T-helper 1 cell treated with Interleukin-12 subunit alpha and Interleukin-12 subunit beta and Interleukin-4 antibody, amounts not matched to agents 30 ng/mL and 1 ng/mL, for 36 hours (primary cell): ENCODE results near the gene CPLANE1. TPM values are rescaled to one million over a fixed set of nuclear protein-coding genes. Genes with fewer than 3 reads are reported as not detected.

ENCODE experiments used
- intact Hi-C: fragments of 100-400 bp; cut with micrococcal nuclease; formaldehyde crosslinking; loops from one replicate; pipeline ENCODE4 v1.15.1; 2024
- total RNA-seq: library from RNA; stranded (reverse); gene quantifications from 2 replicates; pipeline ENCODE4 v1.2.3, GENCODE V29; 2022

Gene CPLANE1
- total RNA-seq, 1 donor from 2014 or later: 12.7 TPM

DNA sequence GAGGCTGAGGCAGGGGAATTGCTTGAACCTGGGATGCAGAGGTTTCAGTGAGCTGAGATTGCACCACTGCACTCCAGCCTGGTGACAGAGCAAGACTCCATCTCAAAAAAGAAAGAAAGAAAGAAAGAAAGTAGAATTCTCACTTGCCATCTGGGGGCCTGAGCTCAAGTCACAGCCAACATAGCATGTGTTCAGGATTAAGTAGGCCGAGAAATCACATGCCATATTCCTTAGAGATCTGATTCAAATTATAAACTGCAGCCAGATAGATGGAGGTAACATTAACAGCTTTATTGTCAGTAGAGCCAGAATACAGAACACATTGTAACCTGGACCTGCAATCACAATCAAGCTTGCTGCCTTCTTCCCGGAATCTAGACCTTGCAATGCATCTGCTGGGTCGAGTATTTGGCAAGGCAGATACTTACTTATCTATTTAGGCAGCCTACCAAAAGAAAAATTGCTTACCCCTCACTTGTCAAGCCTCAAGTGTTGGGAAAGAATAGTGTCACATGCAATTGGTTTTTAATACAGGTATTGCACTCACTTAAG is 173.7 kb downstream of the CPLANE1 start:
- intact Hi-C loops: no loop called here

GRCh38 chr5:37071901-37072581 is 177.1 kb downstream of the CPLANE1 start:
- intact Hi-C loops: no loop called here

- intact Hi-C loops: no loop called here
These were observed 177.7 kb downstream of the CPLANE1 start for GRCh38 chr5:37071487-37071886.

DNA sequence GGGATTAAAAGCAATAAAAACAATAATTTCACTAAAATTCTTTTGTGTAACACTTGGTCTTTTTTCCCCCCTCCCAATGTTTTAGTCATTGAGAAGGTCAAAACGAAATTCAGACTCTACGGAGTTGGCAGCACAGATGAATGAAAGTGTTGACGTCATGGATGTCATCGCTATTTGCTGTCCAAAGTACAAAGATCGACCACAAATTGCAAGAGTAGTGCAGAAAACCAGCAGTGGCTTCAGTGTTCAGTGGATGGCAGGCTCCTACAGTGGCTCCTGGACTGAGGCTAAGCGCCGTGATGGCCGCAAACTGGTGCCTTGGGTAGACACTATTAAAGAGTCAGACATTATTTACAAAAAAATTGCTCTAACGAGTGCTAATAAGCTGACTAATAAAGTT is 184.7 kb downstream of the CPLANE1 start:
- intact Hi-C loops: no loop called here

- intact Hi-C loops: no loop called here
These were observed 185.4 kb downstream of the CPLANE1 start for GRCh38 chr5:37063739-37064138.

- intact Hi-C loops: no loop called here
These were observed 189.1 kb downstream of the CPLANE1 start for GRCh38 chr5:37060030-37060429.

DNA sequence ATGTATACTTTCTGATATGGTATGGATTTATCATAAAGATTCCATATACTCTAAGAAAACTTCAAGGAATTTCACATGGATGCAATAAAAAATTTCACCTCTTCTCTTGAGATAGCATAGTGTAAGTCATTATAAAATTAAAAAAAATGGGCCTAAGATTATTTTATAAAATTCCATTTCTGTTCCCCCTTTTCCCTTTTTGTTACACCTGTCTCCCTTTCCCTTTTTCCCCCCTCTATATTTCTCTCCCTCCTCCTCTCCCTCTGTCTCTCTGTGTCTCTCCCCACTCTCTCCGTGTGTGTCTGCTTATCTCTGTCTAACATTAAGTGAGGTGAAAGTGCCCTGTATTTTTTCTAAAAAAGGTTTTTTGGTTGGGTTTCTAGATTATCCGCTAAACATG is 192.4 kb downstream of the CPLANE1 start:
- intact Hi-C loops: loop anchor here (5.0 to 10.0 kb wide), 2 partner anchors 56 to 258 kb away; no protein-coding TSS in a partner anchor

Other genes with a start within 250 kb of the CPLANE1 start
- 48.9 and 51.7 TPM in 2 replicates for gene NUP155, start 121.7 kb upstream of the CPLANE1 start, total RNA-seq
- gene WDR70, start 129.9 kb upstream of the CPLANE1 start, total RNA-seq: 36.2 and 42.1 TPM in 2 replicates